Measurements from ENCODE around the gene CDH4. TPM values are rescaled to one million over a fixed set of nuclear protein-coding genes. Genes with fewer than 3 reads are reported as not detected.
"Not testable (repeated sequence)": the region's sequence is repeated elsewhere in the genome, so short reads cannot be mapped to it uniquely, and the experiment has no call there.

CDH4 gene
- total and polyA plus RNA-seq, 2 of the 8 experiments (the other 6 are each of a cell fraction or from before 2014, with no cell fraction given): 4.3 to 7.9 TPM

DNA sequence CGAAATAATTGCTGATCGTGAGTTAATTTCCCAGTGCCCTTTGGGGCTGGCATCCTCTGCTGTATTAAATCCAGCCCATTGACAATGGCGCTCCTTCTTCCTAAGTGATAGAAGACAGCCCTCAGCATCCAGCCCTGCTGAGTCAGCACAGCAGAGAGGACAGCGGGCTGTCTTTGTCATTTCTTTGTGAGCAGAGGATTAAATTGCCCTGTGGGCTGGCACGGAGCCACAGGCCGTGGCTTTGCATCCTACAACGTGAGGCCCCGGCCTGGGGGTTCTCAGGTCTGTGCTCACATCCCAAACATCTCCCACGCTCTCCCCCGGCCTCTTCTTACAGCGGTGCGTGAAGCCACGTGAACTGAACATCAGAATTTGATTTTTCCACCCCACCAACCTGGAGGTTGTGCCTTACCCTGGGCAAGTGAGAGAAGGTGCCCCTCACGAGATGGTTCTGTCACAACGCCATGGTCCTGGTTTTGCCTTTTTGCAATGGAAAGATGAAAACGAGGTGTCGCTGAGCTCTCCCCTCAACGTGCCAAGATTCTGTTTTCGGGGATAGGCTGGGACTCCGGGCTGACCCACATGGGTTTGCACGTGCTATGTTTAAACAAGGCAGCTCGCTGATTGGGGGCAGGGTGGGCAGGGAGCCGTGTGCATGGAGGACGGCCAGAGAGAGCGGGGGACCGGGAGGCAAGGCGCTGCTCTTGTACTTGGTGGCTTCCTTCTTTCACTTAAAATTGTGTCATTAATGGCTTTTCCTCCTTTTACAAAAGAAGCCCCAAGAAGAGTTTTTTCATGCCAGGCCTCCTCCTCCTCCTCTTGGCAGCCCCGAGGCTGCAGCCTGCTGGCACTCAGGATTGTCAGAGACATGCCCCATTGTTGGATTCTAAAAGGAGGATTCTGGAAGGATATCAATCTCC lies 19.5 kb downstream of the CDH4 start (continued):
- TF ChIP-seq TCF12 (IDR thresholded peaks at IDR 0.05; ENCODE audit: low read depth, low read length) (no peak), SRF (IDR thresholded peaks at IDR 0.05; ENCODE audit: low read depth, low read length) (no peak), CEBPB (IDR thresholded peaks at IDR 0.05; ENCODE audit: low read depth, low read length) (no peak)

DNA sequence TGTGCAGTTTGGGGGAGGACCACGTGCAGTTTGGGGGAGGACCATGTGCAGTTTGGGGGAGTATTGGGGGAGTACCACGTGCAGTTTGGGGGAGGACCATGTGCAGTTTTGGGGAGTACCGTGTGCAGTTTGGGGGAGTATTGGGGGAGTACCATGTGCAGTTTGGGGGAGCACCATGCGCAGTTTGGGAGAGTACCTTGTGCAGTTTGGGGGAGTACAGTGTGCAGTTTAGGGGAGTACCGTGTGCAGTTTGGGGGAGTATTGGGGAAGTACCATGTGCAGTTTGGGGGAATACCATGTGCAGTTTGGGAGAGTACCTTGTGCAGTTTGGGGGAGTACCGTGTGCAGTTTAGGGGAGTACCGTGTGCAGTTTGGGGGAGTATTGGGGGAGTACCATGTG lies 21.0 kb downstream of the CDH4 start:
- H3K27me3 ChIP-seq (replicated peaks in 1 of 4; ENCODE audit: control insufficient read depth in 3 of 4, extremely low read depth in 1 of 4, insufficient read depth in 3 of 4, low read length in 3 of 4); H4K8ac ChIP-seq (ENCODE audit: extremely low read depth, insufficient read depth, low read length); H4K20me1 ChIP-seq (replicated peaks in 1 of 2; ENCODE audit: control insufficient read depth in 1 of 2, insufficient read depth in 2 of 2, low read length in 2 of 2); DNase-seq (ENCODE audit: low read depth in 1 of 2, low spot score in 2 of 2); H3K23ac ChIP-seq (ENCODE audit: insufficient read length); H2BK12ac ChIP-seq (ENCODE audit: low read depth, low read length); CTCF ChIA-PET (ENCODE audit: partially characterized antibody); H3K18ac ChIP-seq (ENCODE audit: extremely low read depth, low read length); H3K9ac ChIP-seq (replicated peaks in 1 of 4; ENCODE audit: extremely low read depth in 1 of 4, low read depth in 3 of 4, low read length in 3 of 4); H2BK120ac ChIP-seq (replicated peaks; ENCODE audit: low read depth, low read length); POLR2A ChIA-PET (ENCODE audit: partially characterized antibody); H3K4me1 ChIP-seq (replicated peaks in 1 of 4; ENCODE audit: control insufficient read depth in 3 of 4, insufficient read depth in 4 of 4, low read length in 3 of 4); H2AFZ ChIP-seq (ENCODE audit: low read length); H3K56ac ChIP-seq (replicated peaks; ENCODE audit: insufficient read length, low read depth, low read length); H2BK15ac ChIP-seq (ENCODE audit: low read length); H4K91ac ChIP-seq (replicated peaks; ENCODE audit: insufficient read length, low read length); H3K23me2 ChIP-seq (ENCODE audit: low read depth, low read length); H3K9me3 ChIP-seq (ENCODE audit: insufficient read depth in 2 of 2, low read depth in 1 of 2, low read length in 1 of 2); FAIRE-seq; H2BK5ac ChIP-seq (ENCODE audit: low read depth, low read length); H2AK5ac ChIP-seq (ENCODE audit: low read depth, low read length); H3K36me3 ChIP-seq (ENCODE audit: control insufficient read depth in 2 of 4, insufficient read depth in 4 of 4, low read length in 3 of 4); H3K79me2 ChIP-seq (ENCODE audit: control insufficient read depth in 1 of 2, insufficient read depth in 2 of 2, low read length in 2 of 2); H4K5ac ChIP-seq (ENCODE audit: insufficient read length, low read depth, low read length); H3K79me1 ChIP-seq (ENCODE audit: low read depth, low read length); H3K14ac ChIP-seq (ENCODE audit: insufficient read length); H3K27ac ChIP-seq (ENCODE audit: low read depth, low read length); H3K4me3 ChIP-seq (ENCODE audit: extremely low read depth in 1 of 4, insufficient read depth in 2 of 4, low read depth in 3 of 4, low read length in 4 of 4); H3K4ac ChIP-seq (replicated peaks; ENCODE audit: insufficient read length, low read depth, low read length); H3K4me2 ChIP-seq (ENCODE audit: insufficient read depth in 1 of 2, low read depth in 2 of 2, low read length in 2 of 2); H2BK20ac ChIP-seq (ENCODE audit: low read length): not testable (repeated sequence)
- 90% methylated on average over 6 of the region's 7 CpGs; no CpG with 5 or more reads in 1 of the 2 experiments for WGBS, 2 experiments (ENCODE audit: extremely low coverage in 1 of 2, insufficient coverage in 1 of 2, insufficient read length in 1 of 2, insufficient replicate concordance in 2 of 2, low coverage in 1 of 2, low lambda C conversion rate in 2 of 2, missing lambda C conversion rate in 1 of 2)

All from H1 (cell line).